Ramos (cell line): Measurements from ENCODE around the gene PIK3R5.

Experiments used
- in situ Hi-C: fragments of 300-500 bp; cut with MboI; formaldehyde crosslinking; loops from one replicate; pipeline ENCODE4 v1.14.3; 2022; ENCODE audit warnings: low sequenced_read_pairs; ENCODE audit not compliant: unreplicated experiment

Gene PIK3R5

GRCh38 chr17:8934346-8934745, 31.2 kb downstream of the PIK3R5 start:
- in situ Hi-C loops: no loop called here

- in situ Hi-C loops: no loop called here
Observed at GRCh38 chr17:8930649-8931048, 34.9 kb downstream of the PIK3R5 start.

GRCh38 chr17:8928347-8928746, 37.2 kb downstream of the PIK3R5 start:
- in situ Hi-C loops: no loop called here

GRCh38 chr17:8927395-8927794, 38.1 kb downstream of the PIK3R5 start:
- in situ Hi-C loops: no loop called here

GRCh38 chr17:8925808-8926207, 39.7 kb downstream of the PIK3R5 start:
- in situ Hi-C loops: no loop called here

GRCh38 chr17:8925141-8925540, 40.4 kb downstream of the PIK3R5 start:
- in situ Hi-C loops: no loop called here

- in situ Hi-C loops: no loop called here
Observed at GRCh38 chr17:8924595-8924994, 40.9 kb downstream of the PIK3R5 start.

GRCh38 chr17:8923762-8924161, 41.7 kb downstream of the PIK3R5 start:
- in situ Hi-C loops: no loop called here

GRCh38 chr17:8922928-8923327, 42.6 kb downstream of the PIK3R5 start:
- in situ Hi-C loops: no loop called here

- in situ Hi-C loops: no loop called here
Observed at GRCh38 chr17:8922451-8922850, 43.1 kb downstream of the PIK3R5 start.

- in situ Hi-C loops: no loop called here
Observed at GRCh38 chr17:8921147-8921546, 44.4 kb downstream of the PIK3R5 start.

GRCh38 chr17:8918807-8919465, 46.6 kb downstream of the PIK3R5 start:
- in situ Hi-C loops: no loop called here

GRCh38 chr17:8916466-8916865, 49.0 kb downstream of the PIK3R5 start:
- in situ Hi-C loops: no loop called here

- in situ Hi-C loops: no loop called here
Observed at GRCh38 chr17:8914554-8914953, 51.0 kb downstream of the PIK3R5 start.

GRCh38 chr17:8913879-8914278, 51.6 kb downstream of the PIK3R5 start:
- in situ Hi-C loops: no loop called here

GRCh38 chr17:8913091-8913490, 52.4 kb downstream of the PIK3R5 start:
- in situ Hi-C loops: no loop called here

GRCh38 chr17:8912084-8912981, 53.2 kb downstream of the PIK3R5 start:
- in situ Hi-C loops: no loop called here

GRCh38 chr17:8910969-8911604, 54.4 kb downstream of the PIK3R5 start:
- in situ Hi-C loops: no loop called here

- in situ Hi-C loops: no loop called here
Observed at GRCh38 chr17:8909586-8910270, 55.8 kb downstream of the PIK3R5 start.

GRCh38 chr17:8905331-8905730, 60.2 kb downstream of the PIK3R5 start:
- in situ Hi-C loops: no loop called here

GRCh38 chr17:8904686-8905085, 60.8 kb downstream of the PIK3R5 start:
- in situ Hi-C loops: no loop called here
